Stimulated activated CD8-positive, alpha-beta memory T cell treated with anti-CD3 and anti-CD28 coated beads, Interleukin-4, amount 100 ng/mL, for 24 hours (primary cell): ENCODE data around the gene LSG1.

Source experiments
- DNase-seq: peaks from one replicate; pipeline ENCODE4 v3.0.0-alpha.2; 2020; ENCODE audit warnings: low read depth

LSG1 gene

GRCh38 chr3:194686816-194687637 is 15.0 kb upstream of the LSG1 start:
- no peak for DNase-seq

GRCh38 chr3:194686414-194686815 is 14.4 kb upstream of the LSG1 start:
- no peak for DNase-seq

GRCh38 chr3:194685718-194686413 is 13.9 kb upstream of the LSG1 start, which contains the start of gene FAM43A:
Gene FAM43A, plus strand, starts transcription at chr3:194685883. Its CDS starts 944 bp downstream, at chr3:194686827.
- peak; percentile 67 for DNase-seq

- DNase-seq, result no peak
Measured at GRCh38 chr3:194685065-194685717, 13.2 kb upstream of the LSG1 start.

GRCh38 chr3:194683380-194683779 is 11.4 kb upstream of the LSG1 start:
- no peak for DNase-seq

- DNase-seq, result peak; percentile 35
Measured at GRCh38 chr3:194682694-194683310, 10.8 kb upstream of the LSG1 start.

- no peak for DNase-seq
Measured at GRCh38 chr3:194682189-194682693, 10.2 kb upstream of the LSG1 start.

- DNase-seq, result no peak
Measured at GRCh38 chr3:194680888-194681615, 9.1 kb upstream of the LSG1 start.

- DNase-seq, result no peak
Measured at GRCh38 chr3:194676471-194676870, 4.5 kb upstream of the LSG1 start.

- no peak for DNase-seq
Measured at GRCh38 chr3:194675680-194676079, 3.7 kb upstream of the LSG1 start.

- DNase-seq, result peak; percentile 50
Measured at GRCh38 chr3:194675081-194675640, 3.2 kb upstream of the LSG1 start.

- no peak for DNase-seq
Measured at GRCh38 chr3:194673761-194674160, 1.8 kb upstream of the LSG1 start.

GRCh38 chr3:194672876-194673275 is 885 bp upstream of the LSG1 start:
- no peak for DNase-seq

GRCh38 chr3:194671511-194671899 is 486 bp downstream of the LSG1 start:
- DNase-seq, result no peak

- no peak for DNase-seq
Measured at GRCh38 chr3:194667363-194667762, 4.6 kb downstream of the LSG1 start.

- no peak for DNase-seq
Measured at GRCh38 chr3:194664857-194665256, 7.1 kb downstream of the LSG1 start.

GRCh38 chr3:194661946-194662345 is 10.0 kb downstream of the LSG1 start:
- no peak for DNase-seq

GRCh38 chr3:194661374-194661773 is 10.6 kb downstream of the LSG1 start:
- no peak for DNase-seq

- DNase-seq, result no peak
Measured at GRCh38 chr3:194659778-194660177, 12.2 kb downstream of the LSG1 start.

GRCh38 chr3:194658477-194659242 is 13.3 kb downstream of the LSG1 start:
- DNase-seq, result no peak
